Measurements from ENCODE around the gene CD38.

Gene CD38

DNA sequence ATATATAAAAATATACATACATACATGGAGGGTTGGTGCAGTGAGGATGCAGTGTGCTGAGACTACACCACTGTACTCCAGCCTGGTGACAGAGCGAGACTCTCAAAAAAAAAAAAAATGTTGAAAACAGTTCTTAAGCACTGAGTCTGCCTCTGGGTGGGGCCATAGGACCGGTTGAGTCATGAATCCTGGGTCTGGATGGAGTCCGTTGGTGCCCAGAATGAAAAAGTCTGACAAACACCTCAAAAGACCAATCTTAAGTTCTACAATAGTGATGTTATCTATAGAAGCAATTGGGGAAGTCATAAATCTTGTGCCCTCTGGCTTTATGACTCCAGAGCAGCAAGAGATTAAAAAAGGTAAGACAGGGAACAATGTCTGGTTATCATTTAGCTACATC is 90.0 kb downstream of the CD38 start:
- no peak for DNase-seq (ENCODE audit: low spot score)

DNA sequence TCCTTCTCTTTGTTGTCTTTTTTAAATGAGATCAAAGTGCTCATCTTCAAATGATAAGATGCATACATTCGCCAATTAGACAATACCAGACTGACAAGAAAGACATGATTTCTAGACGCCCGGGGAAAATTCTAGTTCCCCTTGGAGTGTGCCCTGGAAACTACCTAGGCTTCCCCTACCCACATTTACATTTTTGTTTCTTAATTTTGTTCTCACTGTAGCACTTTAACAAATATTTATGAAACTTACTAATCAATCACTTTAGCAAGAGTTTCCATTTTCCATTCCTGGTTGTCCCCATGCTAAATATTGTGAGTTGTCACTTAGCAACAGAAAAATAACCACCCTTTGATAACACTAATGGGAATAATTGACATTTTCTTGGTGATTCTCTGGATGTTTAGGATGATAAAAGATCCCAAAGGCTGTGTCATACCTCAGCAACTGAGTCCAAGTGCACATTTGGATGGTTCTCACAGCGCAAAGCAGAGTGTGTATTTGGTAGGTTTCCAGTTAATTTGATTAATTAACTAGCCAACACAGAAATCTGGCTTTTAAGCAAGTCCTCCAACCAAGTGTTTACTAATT is 90.8 kb downstream of the CD38 start:
- no peak for DNase-seq (ENCODE audit: low spot score)

DNA sequence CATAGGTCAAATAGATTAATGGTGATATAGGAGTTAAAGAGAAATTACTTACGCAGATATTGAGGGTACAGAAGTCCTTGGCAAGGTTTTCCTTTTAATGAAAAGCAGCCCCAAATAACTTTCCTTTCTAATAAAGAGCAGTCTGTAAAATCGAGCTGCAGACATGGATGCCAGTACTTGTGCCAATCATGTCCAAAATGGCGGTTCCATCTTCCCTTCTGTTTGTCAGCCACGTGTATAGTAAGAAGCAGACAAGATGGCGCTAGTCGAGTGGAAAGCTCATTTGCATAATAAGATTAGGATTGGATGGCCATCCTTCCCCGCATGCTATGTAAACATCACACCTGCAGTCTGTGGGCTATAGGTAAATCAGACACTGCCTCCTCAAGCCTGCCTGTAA is 92.0 kb downstream of the CD38 start:
- no peak for DNase-seq (ENCODE audit: low spot score)

DNA sequence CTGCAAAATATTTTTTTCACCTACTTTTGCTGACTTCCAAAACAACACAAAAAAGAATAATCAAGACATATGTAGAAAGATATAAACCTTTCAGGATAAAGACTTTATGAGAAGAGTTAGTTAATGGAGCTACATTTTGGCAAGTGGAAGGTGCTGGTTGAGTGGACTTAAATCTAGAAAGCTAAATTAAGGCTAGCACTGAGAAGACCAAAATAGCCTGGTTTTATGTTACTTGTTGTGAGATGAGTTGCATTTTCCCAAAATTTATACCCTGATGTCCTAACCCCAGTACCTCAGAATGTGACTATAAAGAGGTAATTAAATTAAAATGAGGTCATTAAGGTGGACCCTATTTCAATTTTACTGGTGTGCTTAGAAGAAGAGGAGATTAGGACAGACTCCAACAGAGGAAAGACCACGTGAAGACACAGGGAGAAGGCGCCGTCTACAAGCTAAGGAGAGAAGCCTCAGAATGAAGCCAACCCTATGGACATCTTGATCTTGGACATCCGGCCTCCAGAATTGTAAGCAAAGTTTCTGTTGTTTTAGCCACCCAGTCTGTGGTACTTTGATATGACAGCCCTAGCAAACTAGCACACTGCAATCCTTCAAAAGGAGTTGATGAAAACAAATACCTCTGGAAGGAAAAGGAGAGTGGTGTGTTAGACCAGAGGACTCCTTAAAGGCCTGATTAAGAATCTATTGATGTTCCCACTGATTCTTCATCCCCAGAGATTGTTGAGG is 93.0 kb downstream of the CD38 start:
- no peak for DNase-seq (ENCODE audit: low spot score)

DNA sequence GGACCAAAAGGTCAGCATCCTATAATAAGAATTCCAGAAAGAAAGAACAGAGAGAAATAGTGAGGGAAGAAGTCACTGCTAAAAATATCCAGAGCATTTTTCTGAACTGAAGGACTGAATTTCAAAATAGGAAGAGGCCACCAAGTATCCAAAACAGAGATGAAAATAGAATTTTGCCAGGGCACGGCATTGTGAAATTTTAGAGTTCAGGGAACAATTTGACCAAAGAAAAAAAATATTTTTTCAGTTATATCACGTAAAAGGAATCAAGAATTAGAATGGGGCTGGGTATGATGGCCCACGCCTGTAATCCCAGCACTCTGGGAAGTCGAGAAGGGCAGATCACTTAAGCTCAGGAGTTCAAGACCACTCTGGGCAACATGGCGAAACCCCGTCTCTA is 95.0 kb downstream of the CD38 start:
- DNase-seq (ENCODE audit: low spot score): no peak

DNA sequence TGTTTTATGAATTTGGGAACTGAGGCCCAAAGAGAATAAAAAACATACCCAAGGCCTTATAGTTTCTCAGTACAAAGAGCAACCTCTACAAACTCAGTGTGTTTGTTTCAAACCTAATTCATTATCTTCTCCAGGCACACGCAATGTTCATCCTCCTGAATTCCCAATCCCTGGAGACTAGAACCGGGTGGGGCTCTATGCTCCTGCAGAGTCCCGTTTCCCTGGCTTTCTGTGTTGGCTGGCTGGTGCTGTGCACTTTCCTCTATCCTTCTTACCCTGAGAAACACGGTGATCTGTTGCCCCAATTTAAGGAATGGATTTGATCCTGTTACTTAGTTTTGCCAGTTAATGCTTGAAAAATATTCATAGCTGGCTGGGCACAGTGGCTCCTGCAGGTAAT is 96.5 kb downstream of the CD38 start:
- no peak for DNase-seq (ENCODE audit: low spot score)

DNA sequence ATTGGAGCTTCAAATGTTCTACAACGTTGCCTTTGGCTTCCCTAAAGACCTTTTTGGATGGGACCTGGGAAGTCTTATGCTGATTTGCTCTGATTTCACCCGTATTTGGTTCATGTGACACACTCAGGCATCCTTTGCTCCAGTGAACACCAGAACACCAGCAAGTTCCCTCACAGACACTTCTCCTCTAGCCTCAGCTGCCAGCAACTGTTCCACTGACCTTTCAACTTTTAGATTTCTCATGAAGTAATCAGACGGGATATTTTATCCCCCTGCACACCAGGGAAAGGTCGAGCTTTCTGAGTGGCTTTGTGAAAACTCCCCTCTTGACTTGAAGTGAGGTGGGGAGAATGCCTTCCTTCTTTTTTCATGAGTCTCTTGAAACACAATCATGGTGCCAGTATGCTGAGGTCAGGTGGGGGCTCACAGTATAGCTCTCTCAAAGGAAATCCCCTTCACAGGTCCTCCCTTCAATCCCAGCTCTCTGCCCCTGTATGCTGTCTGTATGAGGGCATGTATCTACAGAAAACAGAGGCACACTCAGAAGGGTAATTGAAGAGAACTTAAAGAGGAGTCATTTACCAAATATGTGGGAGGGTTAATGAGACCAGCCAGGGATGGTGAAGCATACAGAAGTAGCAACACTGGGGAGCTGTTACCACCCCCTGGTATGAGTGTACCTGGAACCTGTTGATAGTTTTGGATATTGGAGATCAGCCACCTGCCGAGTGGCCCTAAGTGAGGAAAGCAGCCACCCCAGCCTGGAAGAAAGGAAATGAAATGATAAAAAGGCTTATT is 97.7 kb downstream of the CD38 start:
- DNase-seq (ENCODE audit: low spot score): no peak

DNA sequence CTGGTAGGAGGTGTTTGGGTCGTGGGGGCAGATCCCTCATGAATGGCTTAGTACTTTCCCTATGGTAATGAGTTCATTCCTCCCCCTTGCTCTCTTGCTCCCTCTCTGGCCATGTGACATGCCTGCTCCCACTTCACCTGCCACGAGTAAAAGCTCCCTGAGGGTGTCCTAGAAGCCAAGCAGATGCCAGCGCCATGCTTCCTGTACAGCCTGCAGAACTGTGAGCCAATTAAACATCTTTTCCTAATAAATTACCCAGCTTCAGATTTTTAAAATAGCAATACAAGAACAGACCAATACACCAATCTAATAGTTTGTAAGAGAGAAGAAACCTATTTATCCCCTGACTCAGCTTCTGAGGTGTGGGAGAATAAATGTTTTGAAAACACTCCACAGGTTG is 99.9 kb downstream of the CD38 start:
- DNase-seq (ENCODE audit: low spot score): no peak

DNA sequence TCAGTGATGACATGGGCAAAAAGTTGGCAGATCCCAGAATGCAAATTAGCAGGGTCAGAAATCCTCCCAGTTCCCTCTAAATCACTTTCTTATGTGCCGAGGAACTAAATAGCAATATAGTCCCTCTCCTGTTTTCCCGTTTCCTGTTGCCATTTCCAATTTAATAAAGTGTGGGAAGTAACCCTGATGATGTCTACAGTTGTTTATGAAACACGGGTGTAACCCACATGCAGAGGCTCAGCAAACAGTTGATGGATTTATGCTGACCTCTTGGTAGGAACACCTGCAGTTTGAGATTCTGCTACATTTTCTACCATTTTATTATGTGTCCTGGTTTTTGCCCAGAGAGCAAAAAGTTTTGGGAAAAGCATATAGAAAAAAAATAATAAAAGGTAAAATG is 103.7 kb downstream of the CD38 start:
- DNase-seq (ENCODE audit: low spot score): no peak

DNA sequence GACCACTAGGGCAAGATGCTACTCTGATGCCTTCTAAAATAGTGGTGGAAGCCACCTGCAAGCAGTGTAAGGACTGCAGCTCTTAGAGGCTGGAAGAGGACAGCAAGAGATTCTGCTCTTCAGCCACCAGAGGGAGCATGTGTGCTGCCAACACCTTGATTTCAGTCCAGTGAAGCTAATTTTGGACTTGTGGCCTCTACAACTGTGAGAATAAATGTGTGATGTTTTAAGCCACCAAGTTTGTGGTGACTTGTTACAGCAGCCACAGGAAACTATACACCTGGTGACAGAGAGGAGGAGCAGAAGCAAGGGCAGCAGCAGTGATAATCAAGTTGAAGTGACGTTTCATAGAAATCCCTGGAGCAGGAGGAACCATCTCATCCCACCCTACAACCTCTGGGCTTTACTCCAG is 104.6 kb downstream of the CD38 start:
- peak; percentile 74 for DNase-seq (ENCODE audit: low spot score)

DNA sequence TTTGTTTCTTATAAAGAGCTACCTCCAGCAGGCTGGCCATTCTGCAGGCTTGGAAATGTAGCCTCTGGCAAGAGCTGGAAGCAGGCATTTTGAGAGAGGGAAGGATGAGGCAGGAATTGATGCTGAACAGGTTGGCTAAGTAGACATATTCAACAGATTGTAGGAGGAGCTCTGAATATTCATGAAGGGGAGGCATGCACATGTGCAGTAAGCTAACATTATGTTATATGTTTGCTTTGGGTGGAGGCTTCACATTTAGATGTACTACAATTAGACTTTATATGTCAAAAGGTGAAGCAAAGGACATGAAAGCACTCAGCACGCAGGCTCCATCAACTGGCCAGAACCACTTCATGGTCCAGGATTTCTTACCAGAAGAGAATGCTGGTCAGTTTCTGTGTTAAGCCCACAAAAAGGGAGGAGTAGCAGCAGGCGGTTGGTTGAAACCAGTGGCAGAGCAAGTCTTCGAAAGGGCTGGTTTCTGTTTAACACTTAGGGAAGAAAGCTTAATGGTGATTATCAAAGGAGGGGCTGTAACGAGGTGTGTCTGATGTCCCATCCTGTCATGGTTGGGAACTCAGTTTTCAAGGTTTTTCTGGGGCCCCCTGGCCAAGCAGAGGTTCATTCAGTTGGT is 105.6 kb downstream of the CD38 start:
- DNase-seq (ENCODE audit: low spot score): no peak

DNA sequence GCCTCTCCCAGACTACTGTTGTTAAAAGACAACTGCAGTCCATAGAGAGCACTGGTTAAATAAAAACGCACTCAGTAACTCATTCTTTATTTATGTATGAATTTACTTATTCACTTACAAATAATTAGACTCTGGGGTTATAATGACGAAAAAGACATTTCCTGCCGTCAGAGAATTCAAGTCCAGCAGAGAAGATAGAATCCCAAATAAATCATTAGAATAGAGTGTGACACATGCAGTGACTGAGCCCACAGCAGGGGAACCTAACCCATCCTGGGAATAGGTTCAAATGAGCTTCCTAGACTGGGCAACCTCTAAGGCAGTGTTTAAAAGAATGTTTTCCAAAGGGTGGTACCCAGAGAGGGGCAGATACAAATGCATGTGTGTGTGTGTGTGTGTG is 106.5 kb downstream of the CD38 start:
- no peak for DNase-seq (ENCODE audit: low spot score)

DNA sequence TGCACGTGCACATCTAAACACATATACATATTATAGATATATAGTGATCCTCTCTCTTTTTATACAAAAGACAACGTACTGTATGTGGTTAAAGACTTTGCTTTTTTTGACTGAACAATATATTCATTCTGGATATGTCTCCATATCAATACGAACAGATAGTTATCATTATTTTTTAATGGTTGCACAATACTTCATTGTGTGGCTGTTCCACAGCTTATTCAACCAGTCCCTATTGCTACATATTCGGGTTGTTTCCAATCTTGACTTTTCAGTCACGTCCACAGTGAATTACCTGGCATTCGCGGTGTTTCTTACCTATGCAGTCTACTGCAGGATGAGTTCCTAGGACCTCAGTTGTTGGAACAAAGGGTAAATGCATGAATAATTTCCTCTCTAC is 107.3 kb downstream of the CD38 start:
- no peak for DNase-seq (ENCODE audit: low spot score)

DNA sequence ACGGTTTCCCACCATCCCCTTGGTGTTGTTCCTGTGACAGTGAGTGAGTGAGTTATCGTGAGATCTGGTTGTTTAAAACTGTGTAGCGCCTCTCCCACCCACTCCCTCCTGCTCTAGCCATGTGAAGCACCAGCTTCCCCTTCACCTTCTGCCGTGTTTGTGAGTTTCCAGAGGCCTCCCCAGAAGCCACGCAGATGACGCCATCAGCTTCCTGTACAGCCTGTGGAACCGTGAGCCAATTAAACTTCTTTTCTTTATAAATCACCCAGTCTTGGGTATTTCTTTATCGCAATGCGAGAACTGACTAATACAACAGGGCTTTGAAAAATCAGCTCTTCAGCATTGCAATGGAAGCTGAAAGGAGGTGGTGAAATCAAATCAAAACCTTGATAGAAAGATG is 110.4 kb downstream of the CD38 start:
- DNase-seq (ENCODE audit: low spot score): no peak

DNA sequence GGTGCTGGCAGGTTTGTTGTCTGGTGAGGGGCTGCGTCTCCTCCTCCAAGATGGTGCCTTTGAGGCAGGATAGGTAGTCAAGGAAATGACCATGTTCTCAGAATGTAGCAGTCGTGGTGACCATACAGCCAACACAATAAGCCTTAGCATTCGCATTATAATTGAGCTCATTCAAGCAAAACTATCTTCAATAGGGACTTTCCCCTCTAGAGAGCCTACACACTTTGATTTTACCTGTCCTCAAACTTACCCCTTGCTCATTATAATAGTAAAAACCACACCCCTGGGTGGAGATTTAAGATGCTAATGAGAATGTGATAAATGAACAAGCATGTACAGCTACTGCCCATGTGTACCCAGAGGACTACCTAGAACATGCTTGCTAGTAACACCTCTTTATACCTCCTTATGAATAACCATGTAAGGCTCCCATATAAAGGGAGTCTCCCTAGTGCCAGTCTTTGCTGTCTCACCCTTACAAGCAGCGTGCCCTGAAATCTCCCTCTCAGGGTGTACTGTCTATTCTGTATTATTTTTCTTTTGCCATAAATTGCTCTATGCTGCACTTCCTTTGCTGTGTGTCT is 112.2 kb downstream of the CD38 start:
- DNase-seq (ENCODE audit: low spot score): no peak

DNA sequence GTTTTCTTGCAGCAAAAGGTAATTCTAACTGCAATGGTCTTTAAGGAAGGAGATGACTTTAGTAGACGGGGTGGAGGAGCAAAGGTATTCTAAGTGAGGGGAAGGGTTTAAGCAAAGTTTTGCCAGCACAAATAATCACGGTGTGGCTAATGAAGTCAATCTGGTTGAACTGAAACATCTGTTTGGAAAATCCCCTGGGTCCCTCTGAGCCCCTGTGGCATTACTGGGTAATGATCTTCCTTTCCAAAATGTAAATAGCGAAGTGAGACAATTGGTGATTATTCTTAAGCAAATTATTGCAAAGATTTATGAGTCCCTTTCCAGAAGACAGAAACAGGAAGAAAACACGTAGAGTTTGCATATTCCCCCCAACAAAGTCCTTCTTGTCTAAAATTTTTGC is 113.2 kb downstream of the CD38 start:
- no peak for DNase-seq (ENCODE audit: low spot score)

DNA sequence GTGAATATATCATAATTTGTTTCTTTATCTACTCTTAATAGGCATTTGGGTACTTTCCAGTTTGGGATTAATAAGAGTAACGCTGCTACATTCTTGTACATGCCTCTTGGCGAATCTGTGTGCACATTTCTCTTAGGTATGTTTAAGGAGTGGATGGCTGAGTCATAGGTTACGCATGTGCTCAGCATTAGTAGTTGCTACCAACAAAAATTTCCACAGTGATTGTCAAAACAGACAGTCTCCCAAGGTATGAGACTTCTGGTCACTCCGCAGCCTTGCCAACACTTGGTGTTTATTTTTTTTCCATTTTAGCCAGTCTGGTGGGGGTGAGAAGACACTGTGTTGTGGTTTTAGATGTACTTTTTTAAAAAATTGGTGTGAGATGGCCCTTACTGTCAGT is 115.8 kb downstream of the CD38 start:
- DNase-seq (ENCODE audit: low spot score): peak; percentile 74

DNA sequence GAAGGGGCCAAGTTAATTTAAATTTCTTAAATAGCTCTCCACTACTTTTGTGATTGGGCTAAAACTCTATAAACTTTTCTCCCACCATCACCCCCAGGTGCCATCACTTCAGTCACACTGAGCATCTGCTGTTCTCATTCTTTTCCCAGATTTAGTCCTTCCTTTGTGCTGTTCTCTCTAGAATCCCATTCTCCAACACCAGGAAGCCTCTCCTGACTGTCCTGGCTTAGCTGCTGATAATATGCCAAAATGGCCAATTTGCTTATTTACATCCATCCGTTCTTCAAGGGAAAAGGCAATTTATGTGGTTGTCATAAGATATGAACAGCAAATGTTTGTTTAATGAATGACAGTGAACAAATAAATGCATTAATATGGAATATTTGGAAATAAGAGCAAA is 116.3 kb downstream of the CD38 start:
- DNase-seq (ENCODE audit: low spot score): no peak

DNA sequence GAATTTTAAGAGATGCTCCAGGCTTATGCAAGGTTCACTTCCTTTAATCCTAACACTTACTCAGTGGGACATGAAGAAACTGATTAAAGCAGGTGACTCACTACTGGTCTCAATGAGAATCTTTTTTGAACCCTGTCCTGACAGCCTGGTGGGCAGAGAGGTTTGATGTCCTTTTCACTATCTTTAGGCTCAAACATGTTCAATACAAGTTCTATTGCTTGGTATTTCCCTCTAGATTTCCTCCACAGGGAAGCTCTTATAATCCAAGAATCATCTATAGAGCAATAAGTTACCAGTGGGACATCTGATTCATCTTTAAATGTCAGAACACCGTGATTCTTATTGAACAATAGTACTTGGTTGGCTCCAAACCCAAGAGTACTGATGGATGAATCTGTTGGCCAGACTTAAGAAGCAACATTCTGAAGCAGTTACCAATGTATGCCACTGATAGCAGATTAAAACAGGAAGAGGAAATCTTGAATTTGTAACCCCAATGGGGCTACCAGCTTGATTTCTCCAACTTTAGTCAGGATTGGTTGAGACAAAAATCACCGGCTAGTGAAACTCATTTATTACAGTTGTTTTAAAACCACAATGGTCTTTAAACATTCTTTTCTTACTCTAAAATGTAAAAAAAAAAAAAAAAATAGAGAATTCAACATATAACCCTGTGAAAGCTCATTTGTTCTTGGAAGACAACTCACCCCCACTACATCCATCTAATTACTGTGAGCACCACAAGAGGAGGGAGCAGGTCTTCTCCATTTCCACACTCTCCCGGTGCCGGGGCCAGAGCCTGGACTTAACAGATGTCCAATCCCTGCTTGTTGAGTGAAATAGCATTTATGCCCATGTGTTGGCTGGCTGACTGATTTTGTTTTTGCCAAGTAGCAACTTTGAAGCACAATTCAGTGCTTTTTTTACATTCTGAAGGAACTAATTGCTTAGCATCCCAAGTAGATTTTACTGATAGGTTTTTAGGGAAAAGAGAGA is 117.1 kb downstream of the CD38 start:
- DNase-seq (ENCODE audit: low spot score): no peak

DNA sequence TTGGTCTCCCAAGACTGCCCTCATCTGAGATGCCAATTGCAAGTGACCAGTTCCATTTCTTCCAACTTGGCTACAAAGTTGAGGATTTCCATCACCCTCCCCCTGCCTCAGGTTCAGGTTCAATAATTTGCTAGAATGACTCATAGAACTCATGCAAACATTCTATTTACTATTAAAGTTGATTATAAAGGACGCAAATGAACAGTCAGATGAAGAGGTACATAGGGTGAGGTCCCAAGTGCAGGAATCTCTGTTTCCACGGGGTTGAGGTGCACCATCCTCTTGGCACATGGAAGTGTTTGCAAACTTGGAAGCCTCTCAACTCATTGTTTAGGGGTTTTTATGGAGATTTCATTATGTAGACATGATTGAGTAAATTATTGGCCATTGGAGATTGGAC is 119.4 kb downstream of the CD38 start:
- no peak for DNase-seq (ENCODE audit: low spot score)

DNA sequence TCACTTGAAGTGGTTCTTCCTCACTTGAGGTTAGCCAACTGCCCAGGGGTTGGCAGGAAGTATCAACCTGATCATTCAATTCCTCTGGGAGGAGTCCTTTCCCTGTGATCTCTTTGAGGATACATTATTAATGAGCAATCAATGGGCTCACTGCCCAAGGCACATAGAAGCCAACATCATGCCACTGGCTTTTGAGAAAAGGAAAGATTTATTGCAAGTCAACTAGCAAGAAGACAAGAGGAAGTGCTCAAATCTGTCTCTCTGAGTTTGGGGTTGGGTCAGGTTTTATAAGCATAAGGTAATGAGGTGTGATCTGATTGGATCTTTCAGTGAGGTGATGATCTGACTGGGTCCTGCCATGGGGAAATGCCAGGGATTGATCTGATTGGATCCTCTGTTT is 120.8 kb downstream of the CD38 start:
- DNase-seq (ENCODE audit: low spot score): no peak
